ENCODE data around the gene HOXA9.

The HOXA9 gene

DNA sequence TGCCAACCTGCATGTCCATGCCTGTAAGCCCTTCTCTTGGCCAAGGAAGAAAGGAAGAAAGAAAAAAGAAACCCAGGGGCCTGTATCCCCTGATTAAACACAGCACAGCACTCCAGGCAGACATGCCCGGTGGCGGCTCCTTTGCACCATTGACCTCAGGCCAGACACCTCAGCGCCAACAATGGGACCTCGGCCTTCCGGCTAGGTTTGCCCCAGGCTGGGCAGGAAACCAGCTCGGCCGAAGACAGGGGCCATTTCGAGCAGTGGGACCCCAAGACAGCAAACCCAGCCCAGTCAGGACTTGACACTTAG lies 5.9 kb upstream of the HOXA9 start:
- ATAC-seq, result no peak
- TF ChIP-seq CSRNP3 (CRISPR knock-in tag; IDR thresholded peaks at IDR 0.05), result no peak
- TF ChIP-seq ZNF70 (CRISPR knock-in tag; IDR thresholded peaks at IDR 0.05), result no peak
- no peak for TF ChIP-seq GLIS3 (CRISPR knock-in tag; IDR thresholded peaks at IDR 0.05)
- TF ChIP-seq BACH2 (CRISPR knock-in tag; IDR thresholded peaks at IDR 0.05; ENCODE audit: borderline replicate concordance), result no peak
- TF ChIP-seq PPARA (CRISPR knock-in tag; IDR thresholded peaks at IDR 0.05; ENCODE audit: borderline replicate concordance), result no peak
- TF ChIP-seq TOX (CRISPR knock-in tag; IDR thresholded peaks at IDR 0.05; ENCODE audit: borderline replicate concordance), result no peak
- TF ChIP-seq, protein P1, sequence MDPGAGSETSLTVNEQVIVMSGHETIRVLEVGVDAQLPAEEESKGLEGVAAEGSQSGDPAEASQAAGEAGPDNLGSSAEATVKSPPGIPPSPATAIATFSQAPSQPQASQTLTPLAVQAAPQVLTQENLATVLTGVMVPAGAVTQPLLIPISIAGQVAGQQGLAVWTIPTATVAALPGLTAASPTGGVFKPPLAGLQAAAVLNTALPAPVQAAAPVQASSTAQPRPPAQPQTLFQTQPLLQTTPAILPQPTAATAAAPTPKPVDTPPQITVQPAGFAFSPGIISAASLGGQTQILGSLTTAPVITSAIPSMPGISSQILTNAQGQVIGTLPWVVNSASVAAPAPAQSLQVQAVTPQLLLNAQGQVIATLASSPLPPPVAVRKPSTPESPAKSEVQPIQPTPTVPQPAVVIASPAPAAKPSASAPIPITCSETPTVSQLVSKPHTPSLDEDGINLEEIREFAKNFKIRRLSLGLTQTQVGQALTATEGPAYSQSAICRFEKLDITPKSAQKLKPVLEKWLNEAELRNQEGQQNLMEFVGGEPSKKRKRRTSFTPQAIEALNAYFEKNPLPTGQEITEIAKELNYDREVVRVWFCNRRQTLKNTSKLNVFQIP (CRISPR knock-in tag; IDR thresholded peaks at IDR 0.05; ENCODE audit: borderline replicate concordance, low read depth), result no peak
- no peak for TF ChIP-seq ZNF565 (CRISPR knock-in tag; conservative IDR thresholded peaks at IDR 0.05; ENCODE audit: low read depth)
- TF ChIP-seq TCF4 (CRISPR knock-in tag; IDR thresholded peaks at IDR 0.05; ENCODE audit: borderline replicate concordance), result no peak

- no peak for ATAC-seq
- TF ChIP-seq, protein P2, sequence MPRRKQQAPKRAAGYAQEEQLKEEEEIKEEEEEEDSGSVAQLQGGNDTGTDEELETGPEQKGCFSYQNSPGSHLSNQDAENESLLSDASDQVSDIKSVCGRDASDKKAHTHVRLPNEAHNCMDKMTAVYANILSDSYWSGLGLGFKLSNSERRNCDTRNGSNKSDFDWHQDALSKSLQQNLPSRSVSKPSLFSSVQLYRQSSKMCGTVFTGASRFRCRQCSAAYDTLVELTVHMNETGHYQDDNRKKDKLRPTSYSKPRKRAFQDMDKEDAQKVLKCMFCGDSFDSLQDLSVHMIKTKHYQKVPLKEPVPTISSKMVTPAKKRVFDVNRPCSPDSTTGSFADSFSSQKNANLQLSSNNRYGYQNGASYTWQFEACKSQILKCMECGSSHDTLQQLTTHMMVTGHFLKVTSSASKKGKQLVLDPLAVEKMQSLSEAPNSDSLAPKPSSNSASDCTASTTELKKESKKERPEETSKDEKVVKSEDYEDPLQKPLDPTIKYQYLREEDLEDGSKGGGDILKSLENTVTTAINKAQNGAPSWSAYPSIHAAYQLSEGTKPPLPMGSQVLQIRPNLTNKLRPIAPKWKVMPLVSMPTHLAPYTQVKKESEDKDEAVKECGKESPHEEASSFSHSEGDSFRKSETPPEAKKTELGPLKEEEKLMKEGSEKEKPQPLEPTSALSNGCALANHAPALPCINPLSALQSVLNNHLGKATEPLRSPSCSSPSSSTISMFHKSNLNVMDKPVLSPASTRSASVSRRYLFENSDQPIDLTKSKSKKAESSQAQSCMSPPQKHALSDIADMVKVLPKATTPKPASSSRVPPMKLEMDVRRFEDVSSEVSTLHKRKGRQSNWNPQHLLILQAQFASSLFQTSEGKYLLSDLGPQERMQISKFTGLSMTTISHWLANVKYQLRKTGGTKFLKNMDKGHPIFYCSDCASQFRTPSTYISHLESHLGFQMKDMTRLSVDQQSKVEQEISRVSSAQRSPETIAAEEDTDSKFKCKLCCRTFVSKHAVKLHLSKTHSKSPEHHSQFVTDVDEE (CRISPR knock-in tag; IDR thresholded peaks at IDR 0.05), result no peak
- TF ChIP-seq GLIS3 (CRISPR knock-in tag; IDR thresholded peaks at IDR 0.05), result no peak
- TF ChIP-seq ZFP30 (CRISPR knock-in tag; IDR thresholded peaks at IDR 0.05), result no peak
- no peak for TF ChIP-seq CREB5 (CRISPR knock-in tag; IDR thresholded peaks at IDR 0.05; ENCODE audit: low read depth)
Observed at GRCh38 chr7:27170426-27171324, 5.3 kb upstream of the HOXA9 start.

DNA sequence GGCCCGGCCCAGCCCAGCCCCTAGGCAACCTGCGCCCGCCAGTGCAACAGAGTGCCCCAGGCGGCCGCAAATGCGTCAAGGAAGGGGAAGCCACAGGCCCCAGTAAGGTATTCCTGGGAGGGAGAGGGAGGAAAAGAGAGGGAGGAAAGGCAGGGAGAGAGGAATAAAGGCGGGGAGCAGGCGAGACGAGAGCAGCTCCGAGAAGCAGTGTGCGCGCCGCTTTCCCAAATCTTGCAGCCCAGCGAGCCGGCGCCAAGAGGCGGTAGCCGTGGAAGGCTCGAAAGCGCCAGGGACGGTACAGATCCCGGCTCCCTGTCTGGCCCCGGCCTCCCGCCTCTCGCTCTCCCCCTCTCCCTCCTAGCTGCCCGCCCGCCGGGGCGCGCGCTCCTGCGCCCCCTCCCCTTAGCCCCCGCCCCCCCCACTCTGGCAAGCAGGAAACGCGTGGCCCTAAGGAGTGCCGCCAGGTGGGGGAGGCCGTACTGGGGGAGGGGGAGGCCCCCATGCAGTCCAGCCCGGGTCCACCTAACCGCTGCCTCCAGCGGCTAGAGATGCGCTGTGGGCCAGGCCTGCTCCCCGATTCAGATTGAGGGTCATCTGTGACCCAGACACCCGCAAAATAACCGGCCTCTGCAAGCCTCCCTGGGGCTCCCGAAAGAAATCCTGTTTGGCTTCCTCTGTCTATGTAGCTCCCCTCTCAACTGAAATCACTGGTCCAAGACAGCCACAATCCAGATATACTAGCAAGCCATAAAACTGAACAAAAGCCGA lies 4.5 kb upstream of the HOXA9 start:
- peak; percentile 3; the same call in 1 of the 3 replicates for ATAC-seq

More for the DNA sequence above, 4.5 kb upstream of the HOXA9 start:
- TF ChIP-seq ISL1 (CRISPR knock-in tag; IDR thresholded peaks at IDR 0.05) (no peak), CREB5 (CRISPR knock-in tag; IDR thresholded peaks at IDR 0.05; ENCODE audit: low read depth) (no peak)
- TF ChIP-seq, protein P1 (CRISPR knock-in tag; IDR thresholded peaks at IDR 0.05; ENCODE audit: borderline replicate concordance, low read depth), result no peak
